HepG2 (cell line): ENCODE data around the gene CBLN3. TPM values are rescaled to one million over a fixed set of nuclear protein-coding genes. Genes with fewer than 3 reads are reported as not detected.

Experiments
- CBX2 ChIP-seq, 2 experiments: fragments of 200-600 bp in 1 of 2; sonication (generic); formaldehyde crosslinking in 1 of 2; IDR thresholded peaks; 2 replicates each; pipeline versions ENCODE4 v1.7.0 to v1.8.1; 2018 to 2022; ENCODE audit warnings: low read depth in 2 of 2, low read length in 1 of 2, mild to moderate bottlenecking in 1 of 2, missing genetic modification reagents in 1 of 2
- HMGA1 ChIP-seq: sonication (generic); formaldehyde crosslinking; conservative IDR thresholded peaks from 2 replicates; pipeline ENCODE4 v1.4.0; 2020; ENCODE audit warnings: missing genetic modification reagents
- IRF2 ChIP-seq: IDR thresholded peaks from 2 replicates; pipeline ENCODE4 v1.6.1; 2018; ENCODE audit warnings: missing genetic modification reagents, missing compliant biosample characterization
- ISL2 ChIP-seq: sonication (generic); formaldehyde crosslinking; IDR thresholded peaks from 2 replicates; pipeline ENCODE4 v1.5.0; 2020; ENCODE audit warnings: missing genetic modification reagents
- KLF12 ChIP-seq: sonication (generic); formaldehyde crosslinking; IDR thresholded peaks from 2 replicates; pipeline ENCODE4 v1.4.0; 2020; ENCODE audit warnings: missing genetic modification reagents, borderline replicate concordance
- MED1 ChIP-seq: sonication (generic); formaldehyde crosslinking; IDR thresholded peaks from 2 replicates; pipeline ENCODE4 v1.4.0; 2020; ENCODE audit warnings: missing genetic modification reagents
- RAD51 ChIP-seq: fragments of 450-650 bp; IDR thresholded peaks from 2 replicates; pipeline ENCODE4 v1.6.1; 2016; ENCODE audit warnings: borderline replicate concordance
- RBM22 ChIP-seq: fragments of 200-400 bp; formaldehyde crosslinking; optimal IDR thresholded peaks from 2 replicates; pipeline ENCODE3; 2017; ENCODE audit warnings: mild to moderate bottlenecking, low read length, moderate library complexity
- SETDB1 ChIP-seq: sonication (generic); formaldehyde crosslinking; IDR thresholded peaks from 2 replicates; pipeline ENCODE4 v1.5.1; 2020; ENCODE audit warnings: missing genetic modification reagents, mild to moderate bottlenecking, borderline replicate concordance
- SMARCC2 ChIP-seq: fragments of 450-650 bp; IDR thresholded peaks from 2 replicates; pipeline ENCODE4 v1.6.1; 2017; ENCODE audit warnings: antibody characterized with exemption, mild to moderate bottlenecking
- TBP ChIP-seq: sonication (generic); formaldehyde crosslinking; IDR thresholded peaks from 2 replicates; pipeline ENCODE4 v1.5.0; 2020; ENCODE audit warnings: missing genetic modification reagents
- ZNF17 ChIP-seq: sonication (generic); formaldehyde crosslinking; IDR thresholded peaks from 2 replicates; pipeline ENCODE4 v1.5.0; 2020; ENCODE audit warnings: mild to moderate bottlenecking, missing genetic modification reagents
- ZNF207 ChIP-seq: fragments of 450-650 bp; IDR thresholded peaks from 2 replicates; pipeline ENCODE4 v1.6.1; 2016; ENCODE audit warnings: antibody characterized with exemption, borderline replicate concordance
- ZNF615 ChIP-seq: sonication (generic); formaldehyde crosslinking; IDR thresholded peaks from 2 replicates; pipeline ENCODE4 v1.5.0; 2020; ENCODE audit warnings: mild to moderate bottlenecking, missing genetic modification reagents, borderline replicate concordance
- ZNF773 ChIP-seq: sonication (generic); formaldehyde crosslinking; IDR thresholded peaks from 2 replicates; pipeline ENCODE4 v1.4.0; 2020; ENCODE audit warnings: missing genetic modification reagents, borderline replicate concordance
- ZNF878 ChIP-seq: sonication (generic); formaldehyde crosslinking; IDR thresholded peaks from 2 replicates; pipeline ENCODE4 v1.8.1; 2023; ENCODE audit warnings: mild to moderate bottlenecking, missing genetic modification reagents, moderate library complexity
- ZSCAN20 ChIP-seq: sonication (generic); formaldehyde crosslinking; IDR thresholded peaks from 2 replicates; pipeline ENCODE4 v1.4.0; 2020; ENCODE audit warnings: missing genetic modification reagents, mild to moderate bottlenecking, borderline replicate concordance
- polyA plus RNA-seq, 8 experiments: library from polyadenylated mRNA; depleted of rRNA in 3 of 8; stranded (reverse) in 7 of 8; unstranded in 1 of 8; fragments of >200 nt; fragmentation: Illumina TruSeq in 4 of 8; extraction: Trizol in 4 of 8; gene quantifications; 2 replicates each; pipeline versions ENCODE4 v1.2.1 to v1.2.3, GENCODE V29; 2011 to 2016; ENCODE audit warnings: low read depth in 4 of 8, missing spikeins in 1 of 8, mixed read lengths in 1 of 8; ENCODE audit not compliant: insufficient read depth in 1 of 8
- total RNA-seq, 5 experiments: library from RNA; depleted of rRNA; stranded (reverse); fragments of >200 nt; fragmentation: Illumina TruSeq; extraction: Trizol; gene quantifications; 2 replicates each; pipeline ENCODE4 v1.2.3, GENCODE V29; 2016; ENCODE audit warnings: low read depth in 1 of 5
- TF ChIP-seq, protein P1 (sequence below): sonication (generic); formaldehyde crosslinking; IDR thresholded peaks from 2 replicates; pipeline ENCODE4 v1.4.0; 2020; ENCODE audit warnings: low read depth, missing genetic modification reagents
- TF ChIP-seq, protein P2 (sequence below): sonication (generic); formaldehyde crosslinking; IDR thresholded peaks from 2 replicates; pipeline ENCODE4 v1.8.0; 2022; ENCODE audit warnings: mild to moderate bottlenecking, missing genetic modification reagents; ENCODE audit not compliant: insufficient replicate concordance
- TF ChIP-seq, protein P3 (sequence below): sonication (generic); formaldehyde crosslinking; IDR thresholded peaks from 2 replicates; pipeline ENCODE4 v1.4.0; 2020; ENCODE audit warnings: missing genetic modification reagents

The CBLN3 gene
- total and polyA plus RNA-seq, 2 of the 13 experiments (the other 11 are each of a cell fraction or from before 2014, with no cell fraction given), result 0.66 to 0.98 TPM

DNA sequence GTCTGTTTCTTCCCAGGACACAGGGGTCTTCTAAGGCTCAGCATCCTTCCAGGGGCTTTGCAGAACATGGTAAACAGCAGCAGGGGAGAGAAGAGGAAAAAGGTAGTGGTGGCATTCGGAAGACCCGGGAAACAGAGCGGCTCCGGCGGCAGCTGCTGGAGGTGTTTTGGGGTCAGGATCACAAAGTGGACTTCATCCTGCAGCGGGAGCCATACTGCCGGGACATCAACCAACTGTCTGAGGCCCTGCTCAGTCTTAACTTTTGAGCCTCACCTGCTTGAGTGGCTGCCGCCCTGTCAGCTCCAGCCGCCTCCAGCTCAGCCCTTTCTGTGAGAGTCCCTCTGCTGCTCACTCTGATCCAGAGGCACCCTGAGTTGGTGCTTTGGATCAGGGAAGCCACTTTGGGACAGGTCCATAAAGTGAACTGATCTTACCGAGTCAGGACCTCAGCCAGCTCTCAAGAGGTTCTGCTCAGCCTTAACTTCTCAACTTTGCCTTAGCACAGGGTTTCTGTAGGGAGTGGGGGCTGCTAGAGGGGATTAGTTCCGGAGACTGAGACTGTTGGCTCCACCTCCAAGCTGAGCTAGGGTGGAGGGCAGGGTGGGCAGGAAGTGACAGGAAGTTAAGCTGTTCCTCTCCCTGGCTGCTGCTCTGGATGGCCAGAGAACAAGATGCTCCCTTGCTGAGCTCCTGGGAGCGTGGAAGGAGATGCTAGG, 7.7 kb upstream of the CBLN3 start (continued):
- TF ChIP-seq RBM22 (peak; percentile 78), RAD51 (no peak), SMARCC2 (no peak), TBP (no peak), ZSCAN20 (CRISPR knock-in tag) (no peak), HMGA1 (no peak), ZNF878 (CRISPR knock-in tag) (no peak), ISL2 (CRISPR knock-in tag) (no peak), CBX2 (IDR thresholded peaks at IDR 0.05; ENCODE audit: low read depth, low read length) (no peak), CBX2 (CRISPR knock-in tag; IDR thresholded peaks at IDR 0.05; ENCODE audit: low read depth) (no peak), KLF12 (CRISPR knock-in tag) (no peak), ZNF615 (CRISPR knock-in tag) (no peak), IRF2 (0 out of 2 replicates have a peak, but pooled peaks have one; percentile 28), ZNF773 (CRISPR knock-in tag) (0 out of 2 replicates have a peak, but pooled peaks have one; percentile 46), MED1 (no peak), ZNF17 (CRISPR knock-in tag) (no peak), ZNF207 (no peak), SETDB1 (CRISPR knock-in tag) (no peak)
- TF ChIP-seq, protein P1, sequence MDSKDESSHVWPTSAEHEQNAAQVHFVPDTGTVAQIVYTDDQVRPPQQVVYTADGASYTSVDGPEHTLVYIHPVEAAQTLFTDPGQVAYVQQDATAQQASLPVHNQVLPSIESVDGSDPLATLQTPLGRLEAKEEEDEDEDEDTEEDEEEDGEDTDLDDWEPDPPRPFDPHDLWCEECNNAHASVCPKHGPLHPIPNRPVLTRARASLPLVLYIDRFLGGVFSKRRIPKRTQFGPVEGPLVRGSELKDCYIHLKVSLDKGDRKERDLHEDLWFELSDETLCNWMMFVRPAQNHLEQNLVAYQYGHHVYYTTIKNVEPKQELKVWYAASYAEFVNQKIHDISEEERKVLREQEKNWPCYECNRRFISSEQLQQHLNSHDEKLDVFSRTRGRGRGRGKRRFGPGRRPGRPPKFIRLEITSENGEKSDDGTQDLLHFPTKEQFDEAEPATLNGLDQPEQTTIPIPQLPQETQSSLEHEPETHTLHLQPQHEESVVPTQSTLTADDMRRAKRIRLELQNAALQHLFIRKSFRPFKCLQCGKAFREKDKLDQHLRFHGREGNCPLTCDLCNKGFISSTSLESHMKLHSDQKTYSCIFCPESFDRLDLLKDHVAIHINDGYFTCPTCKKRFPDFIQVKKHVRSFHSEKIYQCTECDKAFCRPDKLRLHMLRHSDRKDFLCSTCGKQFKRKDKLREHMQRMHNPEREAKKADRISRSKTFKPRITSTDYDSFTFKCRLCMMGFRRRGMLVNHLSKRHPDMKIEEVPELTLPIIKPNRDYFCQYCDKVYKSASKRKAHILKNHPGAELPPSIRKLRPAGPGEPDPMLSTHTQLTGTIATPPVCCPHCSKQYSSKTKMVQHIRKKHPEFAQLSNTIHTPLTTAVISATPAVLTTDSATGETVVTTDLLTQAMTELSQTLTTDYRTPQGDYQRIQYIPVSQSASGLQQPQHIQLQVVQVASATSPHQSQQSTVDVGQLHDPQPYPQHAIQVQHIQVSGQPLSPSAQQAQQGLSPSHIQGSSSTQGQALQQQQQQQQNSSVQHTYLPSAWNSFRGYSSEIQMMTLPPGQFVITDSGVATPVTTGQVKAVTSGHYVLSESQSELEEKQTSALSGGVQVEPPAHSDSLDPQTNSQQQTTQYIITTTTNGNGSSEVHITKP (CRISPR knock-in tag), result peak; percentile 4; the same call in 1 of the 2 replicates
- TF ChIP-seq, protein P2, sequence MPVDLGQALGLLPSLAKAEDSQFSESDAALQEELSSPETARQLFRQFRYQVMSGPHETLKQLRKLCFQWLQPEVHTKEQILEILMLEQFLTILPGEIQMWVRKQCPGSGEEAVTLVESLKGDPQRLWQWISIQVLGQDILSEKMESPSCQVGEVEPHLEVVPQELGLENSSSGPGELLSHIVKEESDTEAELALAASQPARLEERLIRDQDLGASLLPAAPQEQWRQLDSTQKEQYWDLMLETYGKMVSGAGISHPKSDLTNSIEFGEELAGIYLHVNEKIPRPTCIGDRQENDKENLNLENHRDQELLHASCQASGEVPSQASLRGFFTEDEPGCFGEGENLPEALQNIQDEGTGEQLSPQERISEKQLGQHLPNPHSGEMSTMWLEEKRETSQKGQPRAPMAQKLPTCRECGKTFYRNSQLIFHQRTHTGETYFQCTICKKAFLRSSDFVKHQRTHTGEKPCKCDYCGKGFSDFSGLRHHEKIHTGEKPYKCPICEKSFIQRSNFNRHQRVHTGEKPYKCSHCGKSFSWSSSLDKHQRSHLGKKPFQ (CRISPR knock-in tag), result no peak
- TF ChIP-seq, protein P3, sequence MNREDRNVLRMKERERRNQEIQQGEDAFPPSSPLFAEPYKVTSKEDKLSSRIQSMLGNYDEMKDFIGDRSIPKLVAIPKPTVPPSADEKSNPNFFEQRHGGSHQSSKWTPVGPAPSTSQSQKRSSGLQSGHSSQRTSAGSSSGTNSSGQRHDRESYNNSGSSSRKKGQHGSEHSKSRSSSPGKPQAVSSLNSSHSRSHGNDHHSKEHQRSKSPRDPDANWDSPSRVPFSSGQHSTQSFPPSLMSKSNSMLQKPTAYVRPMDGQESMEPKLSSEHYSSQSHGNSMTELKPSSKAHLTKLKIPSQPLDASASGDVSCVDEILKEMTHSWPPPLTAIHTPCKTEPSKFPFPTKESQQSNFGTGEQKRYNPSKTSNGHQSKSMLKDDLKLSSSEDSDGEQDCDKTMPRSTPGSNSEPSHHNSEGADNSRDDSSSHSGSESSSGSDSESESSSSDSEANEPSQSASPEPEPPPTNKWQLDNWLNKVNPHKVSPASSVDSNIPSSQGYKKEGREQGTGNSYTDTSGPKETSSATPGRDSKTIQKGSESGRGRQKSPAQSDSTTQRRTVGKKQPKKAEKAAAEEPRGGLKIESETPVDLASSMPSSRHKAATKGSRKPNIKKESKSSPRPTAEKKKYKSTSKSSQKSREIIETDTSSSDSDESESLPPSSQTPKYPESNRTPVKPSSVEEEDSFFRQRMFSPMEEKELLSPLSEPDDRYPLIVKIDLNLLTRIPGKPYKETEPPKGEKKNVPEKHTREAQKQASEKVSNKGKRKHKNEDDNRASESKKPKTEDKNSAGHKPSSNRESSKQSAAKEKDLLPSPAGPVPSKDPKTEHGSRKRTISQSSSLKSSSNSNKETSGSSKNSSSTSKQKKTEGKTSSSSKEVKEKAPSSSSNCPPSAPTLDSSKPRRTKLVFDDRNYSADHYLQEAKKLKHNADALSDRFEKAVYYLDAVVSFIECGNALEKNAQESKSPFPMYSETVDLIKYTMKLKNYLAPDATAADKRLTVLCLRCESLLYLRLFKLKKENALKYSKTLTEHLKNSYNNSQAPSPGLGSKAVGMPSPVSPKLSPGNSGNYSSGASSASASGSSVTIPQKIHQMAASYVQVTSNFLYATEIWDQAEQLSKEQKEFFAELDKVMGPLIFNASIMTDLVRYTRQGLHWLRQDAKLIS (CRISPR knock-in tag), result no peak
